Ectodermal cell (in vitro differentiated cells): ENCODE results near the gene TATDN2.
"Not testable (repeated sequence)": the region's sequence is repeated elsewhere in the genome, so short reads cannot be mapped to it uniquely, and the experiment has no call there.

Source experiments
- H3K27ac ChIP-seq: 2 replicates; pipeline ENCODE4 v1.7.0; 2013; ENCODE audit warnings: mild to moderate bottlenecking, low read depth, low read length; ENCODE audit not compliant: insufficient read depth, poor library complexity, severe bottlenecking
- H3K27me3 ChIP-seq: 2 replicates; pipeline ENCODE4 v1.7.0; 2013; ENCODE audit warnings: mild to moderate bottlenecking, low read length; ENCODE audit not compliant: insufficient read depth, control insufficient read depth, poor library complexity, severe bottlenecking
- H3K36me3 ChIP-seq: one replicate; pipeline ENCODE4 v1.7.0; 2013; ENCODE audit warnings: low read length; ENCODE audit not compliant: control insufficient read depth, insufficient read depth
- H3K4me1 ChIP-seq: one replicate; pipeline ENCODE4 v1.7.0; 2013; ENCODE audit warnings: low read length; ENCODE audit not compliant: control insufficient read depth, insufficient read depth
- H3K4me3 ChIP-seq: 2 replicates; pipeline ENCODE4 v1.7.0; 2013; ENCODE audit warnings: low read depth, low read length, control low read depth; ENCODE audit not compliant: insufficient read depth
- H3K9me3 ChIP-seq: 2 replicates; pipeline ENCODE4 v1.7.0; 2013; ENCODE audit warnings: mild to moderate bottlenecking, low read length, moderate library complexity; ENCODE audit not compliant: control insufficient read depth
- WGBS, 2 experiments: methylation state at CpG; one replicate each; pipeline ENCODE4 v1.1.7; 2013; ENCODE audit warnings: missing lambda C conversion rate in 2 of 2; 5-methylcytosine and 5-hydroxymethylcytosine counted together

Gene TATDN2

DNA sequence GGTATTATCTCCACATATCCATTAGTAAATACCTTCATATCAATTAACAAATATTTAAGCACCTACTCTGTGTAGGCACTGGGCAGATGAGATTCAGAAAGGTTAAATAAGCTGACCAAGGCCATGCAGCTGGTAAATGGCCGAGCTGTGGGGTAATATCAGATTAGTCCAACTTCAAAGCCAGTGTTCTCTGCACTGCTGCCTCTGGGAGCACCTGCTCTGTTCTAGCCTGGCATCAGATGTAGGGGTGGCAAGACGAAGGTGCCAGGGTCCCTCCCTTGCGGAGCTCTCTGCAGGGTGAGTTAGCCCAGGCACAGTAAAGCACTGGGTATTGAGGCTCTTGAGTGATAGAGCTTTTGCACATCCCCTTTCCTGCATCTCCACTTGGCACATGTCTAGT, 5.5 kb downstream of the TATDN2 start:
- H3K36me3 ChIP-seq = peaks cover 2% of the 10 kb centered on the region
- no peaks in the 10 kb centered on the region for H3K9me3 ChIP-seq
- H3K4me1 ChIP-seq = no peaks in the 10 kb centered on the region
- WGBS, 2 experiments = 94 to 95% methylated on average over 3 of the region's 3 CpGs
- H3K27ac ChIP-seq = no peak overlapping the region
- H3K4me3 ChIP-seq = no peak overlapping the region
- no peaks in the 10 kb centered on the region for H3K27me3 ChIP-seq

- H3K4me3 ChIP-seq = no peak overlapping the region
- WGBS, 2 experiments = 85 to 91% methylated on average over 7 of the region's 7 CpGs
- H3K27me3 ChIP-seq = no peaks in the 10 kb centered on the region
- H3K4me1 ChIP-seq = no peaks in the 10 kb centered on the region
- no peaks in the 10 kb centered on the region for H3K9me3 ChIP-seq
- H3K27ac ChIP-seq = no peak overlapping the region
- H3K36me3 ChIP-seq = peaks cover 2% of the 10 kb centered on the region
Observed at GRCh38 chr3:10255835-10256234, 7.6 kb downstream of the TATDN2 start.

GRCh38 chr3:10259036-10259435, 10.8 kb downstream of the TATDN2 start:
- WGBS, 2 experiments = 96 to 97% methylated on average over 7 of the region's 7 CpGs
- Histone ChIP-seq H3K27ac (no peak overlapping the region), H3K4me3 (no peak overlapping the region), H3K27me3 (no peaks in the 10 kb centered on the region), H3K36me3 (peaks cover 2% of the 10 kb centered on the region), H3K4me1 (peaks cover 3% of the 10 kb centered on the region), H3K9me3 (no peaks in the 10 kb centered on the region)

DNA sequence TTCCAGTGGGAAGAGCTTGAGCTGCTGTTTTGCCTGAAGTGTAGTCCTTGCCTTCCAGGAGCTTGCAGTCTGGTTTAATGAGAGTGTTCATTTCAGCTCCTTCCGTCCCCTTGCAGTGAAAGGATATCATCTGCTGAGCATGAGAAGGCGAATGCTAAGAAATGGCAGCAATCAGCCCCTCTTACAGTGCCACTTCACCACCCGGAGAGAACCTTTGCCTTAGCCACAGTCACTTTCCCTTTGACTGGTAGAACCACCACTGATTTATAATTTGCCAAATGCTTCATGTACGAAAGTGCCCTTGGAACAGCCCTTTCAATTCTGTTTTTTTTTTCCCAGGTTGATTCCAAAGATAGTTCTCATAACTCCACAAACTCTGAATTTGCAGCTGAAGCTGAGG, 11.5 kb downstream of the TATDN2 start:
- peaks cover 3% of the 10 kb centered on the region for H3K4me1 ChIP-seq
- peaks cover under 1% of the 10 kb centered on the region for H3K36me3 ChIP-seq
- 93% methylated on average over 4 of the region's 4 CpGs for WGBS, 2 experiments
- H3K27ac ChIP-seq = no peak overlapping the region
- H3K9me3 ChIP-seq = no peaks in the 10 kb centered on the region
- H3K27me3 ChIP-seq = no peaks in the 10 kb centered on the region
- no peak overlapping the region for H3K4me3 ChIP-seq

GRCh38 chr3:10260211-10260701, 12.0 kb downstream of the TATDN2 start:
- H3K27me3 ChIP-seq = no peaks in the 10 kb centered on the region
- H3K4me3 ChIP-seq = no peak overlapping the region
- H3K27ac ChIP-seq = no peak overlapping the region
- no peaks in the 10 kb centered on the region for H3K9me3 ChIP-seq
- 95 to 96% methylated on average over 6 of the region's 6 CpGs for WGBS, 2 experiments
- peaks cover 3% of the 10 kb centered on the region for H3K4me1 ChIP-seq
- no peaks in the 10 kb centered on the region for H3K36me3 ChIP-seq

GRCh38 chr3:10262027-10262426, 13.8 kb downstream of the TATDN2 start:
- H3K27me3 ChIP-seq = no peaks in the 10 kb centered on the region
- no peaks in the 10 kb centered on the region for H3K9me3 ChIP-seq
- H3K4me1 ChIP-seq = peaks cover 3% of the 10 kb centered on the region
- H3K36me3 ChIP-seq = no peaks in the 10 kb centered on the region
- WGBS, 2 experiments = 80 to 85% methylated on average over 4 of the region's 4 CpGs
- no peak overlapping the region for H3K4me3 ChIP-seq
- H3K27ac ChIP-seq = no peak overlapping the region

DNA sequence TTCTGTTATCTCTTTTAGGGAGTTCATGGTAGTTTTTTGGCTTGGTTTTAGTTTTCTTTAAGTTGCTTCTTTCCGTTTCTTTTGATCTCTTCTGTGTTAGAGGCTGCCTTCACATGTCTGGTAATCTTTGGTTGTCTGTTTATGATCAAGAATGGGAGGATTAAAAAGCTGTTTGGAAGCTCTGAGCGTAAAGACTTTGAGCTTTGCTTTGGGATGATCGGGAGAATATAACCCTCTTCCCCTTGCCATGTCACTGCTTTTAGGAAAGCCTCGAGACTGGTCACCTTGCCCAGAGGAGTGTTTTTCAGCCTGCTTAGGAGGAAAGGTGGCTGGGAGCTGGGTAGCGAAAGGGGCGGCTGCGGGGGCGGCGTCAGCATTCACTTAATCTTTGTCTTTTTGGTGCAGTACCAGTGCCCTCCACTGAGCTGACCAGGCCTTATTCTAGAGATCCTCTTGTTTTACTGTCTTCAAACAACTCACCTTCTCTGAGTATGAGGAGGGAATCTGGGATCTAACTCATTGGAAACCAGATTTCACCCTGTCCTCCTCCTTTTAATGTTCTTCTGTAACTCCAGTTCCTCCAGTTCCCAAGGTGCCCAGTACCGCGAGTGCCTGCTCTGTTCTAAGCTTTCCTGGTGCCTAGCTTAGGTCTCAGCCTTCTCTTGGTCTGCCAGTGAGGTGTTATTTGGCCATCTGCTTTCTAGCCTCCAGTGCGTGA, 15.5 kb downstream of the TATDN2 start:
- Histone ChIP-seq H3K36me3 (peaks cover 3% of the 10 kb centered on the region), H3K27me3 (no peaks in the 10 kb centered on the region), H3K9me3 (no peaks in the 10 kb centered on the region), H3K4me1 (peaks cover 3% of the 10 kb centered on the region), H3K27ac (no peak overlapping the region), H3K4me3 (no peak overlapping the region)
- 45 to 49% methylated on average over 12 of the region's 12 CpGs for WGBS, 2 experiments

- Histone ChIP-seq H3K36me3 (peaks cover 3% of the 10 kb centered on the region), H3K27me3 (no peaks in the 10 kb centered on the region)
- WGBS, 2 experiments = 97 to 100% methylated on average over 1 of the region's 2 CpGs
Observed at GRCh38 chr3:10265833-10266232, 17.6 kb downstream of the TATDN2 start.

DNA sequence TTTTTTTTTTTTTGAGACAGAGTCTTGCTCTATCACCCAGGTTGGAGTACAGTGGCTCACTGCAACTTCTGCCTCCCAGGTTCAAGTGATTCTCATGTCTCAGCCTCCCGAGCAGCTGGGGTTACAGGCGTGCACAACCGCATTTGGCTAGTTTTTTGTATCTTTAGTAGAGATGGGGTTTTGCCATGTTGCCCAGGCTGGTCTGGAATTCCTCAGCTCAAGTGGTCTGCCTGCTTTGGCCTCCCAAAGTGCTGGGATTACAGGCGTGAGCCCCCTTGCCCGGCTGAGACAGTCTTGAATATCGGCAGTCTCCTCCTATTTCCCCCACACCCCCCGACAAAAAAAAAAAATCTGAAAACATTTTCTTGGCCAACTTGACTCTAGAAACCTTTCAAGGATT, 18.7 kb downstream of the TATDN2 start:
- 93 to 94% methylated on average over 7 of the region's 7 CpGs for WGBS, 2 experiments
- H3K4me1 ChIP-seq, H3K9me3 ChIP-seq, H3K4me3 ChIP-seq, H3K27me3 ChIP-seq, H3K27ac ChIP-seq, H3K36me3 ChIP-seq: not testable (repeated sequence)

More at GRCh38 chr3:10265833-10266232, 17.6 kb downstream of the TATDN2 start:
- Histone ChIP-seq H3K27ac (no peak overlapping the region), H3K9me3 (no peaks in the 10 kb centered on the region), H3K4me1 (peaks cover 3% of the 10 kb centered on the region), H3K4me3 (no peak overlapping the region)

- no peak overlapping the region for H3K4me3 ChIP-seq
- H3K27me3 ChIP-seq = no peaks in the 10 kb centered on the region
- H3K4me1 ChIP-seq = peaks cover 3% of the 10 kb centered on the region
- H3K36me3 ChIP-seq = peaks cover 3% of the 10 kb centered on the region
- H3K27ac ChIP-seq = no peak overlapping the region
- H3K9me3 ChIP-seq = no peaks in the 10 kb centered on the region
Observed at GRCh38 chr3:10268116-10268515, 19.9 kb downstream of the TATDN2 start.
